Measurements from ENCODE around the gene PACSIN2.
"Not testable (repeated sequence)": the region's sequence is repeated elsewhere in the genome, so short reads cannot be mapped to it uniquely, and the experiment has no call there.

PACSIN2 gene

DNA sequence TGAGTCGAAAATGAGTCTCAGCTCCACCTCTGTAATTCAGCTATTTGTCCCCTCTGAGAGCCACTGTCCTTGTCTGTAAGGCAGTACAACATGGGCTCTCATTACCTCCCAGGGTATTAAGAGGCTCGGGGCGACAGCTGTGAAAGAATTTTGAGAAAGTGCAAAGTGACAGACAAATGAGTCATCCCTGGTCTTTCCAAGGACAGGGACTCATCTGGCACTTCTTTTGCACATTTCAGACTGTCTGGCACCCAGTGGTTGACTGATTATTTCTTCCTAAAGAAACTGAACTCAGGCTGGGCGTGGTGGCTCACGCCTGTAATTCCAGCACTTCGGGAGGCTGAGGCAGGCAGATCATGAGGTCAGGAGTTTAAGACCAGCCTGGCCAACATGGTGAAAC lies 95.8 kb downstream of the PACSIN2 start:
- TF ChIP-seq, protein P1, sequence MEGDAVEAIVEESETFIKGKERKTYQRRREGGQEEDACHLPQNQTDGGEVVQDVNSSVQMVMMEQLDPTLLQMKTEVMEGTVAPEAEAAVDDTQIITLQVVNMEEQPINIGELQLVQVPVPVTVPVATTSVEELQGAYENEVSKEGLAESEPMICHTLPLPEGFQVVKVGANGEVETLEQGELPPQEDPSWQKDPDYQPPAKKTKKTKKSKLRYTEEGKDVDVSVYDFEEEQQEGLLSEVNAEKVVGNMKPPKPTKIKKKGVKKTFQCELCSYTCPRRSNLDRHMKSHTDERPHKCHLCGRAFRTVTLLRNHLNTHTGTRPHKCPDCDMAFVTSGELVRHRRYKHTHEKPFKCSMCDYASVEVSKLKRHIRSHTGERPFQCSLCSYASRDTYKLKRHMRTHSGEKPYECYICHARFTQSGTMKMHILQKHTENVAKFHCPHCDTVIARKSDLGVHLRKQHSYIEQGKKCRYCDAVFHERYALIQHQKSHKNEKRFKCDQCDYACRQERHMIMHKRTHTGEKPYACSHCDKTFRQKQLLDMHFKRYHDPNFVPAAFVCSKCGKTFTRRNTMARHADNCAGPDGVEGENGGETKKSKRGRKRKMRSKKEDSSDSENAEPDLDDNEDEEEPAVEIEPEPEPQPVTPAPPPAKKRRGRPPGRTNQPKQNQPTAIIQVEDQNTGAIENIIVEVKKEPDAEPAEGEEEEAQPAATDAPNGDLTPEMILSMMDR (conservative IDR thresholded peaks at IDR 0.05; ENCODE audit: control insufficient read depth, insufficient read depth, low read depth, low read length): no peak
- no peak overlapping the region for H3K4me3 ChIP-seq (ENCODE audit: control insufficient read depth, low read depth, low read length)
- no peak for DNase-seq (ENCODE audit: low read depth)

DNA sequence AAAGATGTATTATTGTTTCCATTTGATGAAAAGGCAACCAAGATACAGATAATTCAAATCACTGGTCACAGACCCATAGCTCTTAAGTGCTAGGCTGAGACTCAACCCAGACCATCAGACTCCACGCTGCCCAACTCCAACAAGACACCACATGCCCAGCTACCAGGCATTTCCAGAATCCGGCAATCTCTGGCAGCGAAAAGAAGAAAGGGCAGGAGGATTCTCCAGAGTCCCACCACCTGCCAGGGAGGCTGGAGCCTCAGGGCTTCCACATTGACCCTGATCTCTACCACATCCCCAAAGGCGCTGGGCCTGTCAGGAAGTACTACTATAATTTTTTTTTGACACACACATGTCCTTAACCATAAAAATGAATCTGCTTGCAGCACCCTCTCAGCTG lies 96.4 kb downstream of the PACSIN2 start:
- H3K4me3 ChIP-seq (ENCODE audit: control insufficient read depth, low read depth, low read length): no peak overlapping the region
- DNase-seq (ENCODE audit: low read depth): no peak
- TF ChIP-seq, protein P1 (conservative IDR thresholded peaks at IDR 0.05; ENCODE audit: control insufficient read depth, insufficient read depth, low read depth, low read length): no peak

DNA sequence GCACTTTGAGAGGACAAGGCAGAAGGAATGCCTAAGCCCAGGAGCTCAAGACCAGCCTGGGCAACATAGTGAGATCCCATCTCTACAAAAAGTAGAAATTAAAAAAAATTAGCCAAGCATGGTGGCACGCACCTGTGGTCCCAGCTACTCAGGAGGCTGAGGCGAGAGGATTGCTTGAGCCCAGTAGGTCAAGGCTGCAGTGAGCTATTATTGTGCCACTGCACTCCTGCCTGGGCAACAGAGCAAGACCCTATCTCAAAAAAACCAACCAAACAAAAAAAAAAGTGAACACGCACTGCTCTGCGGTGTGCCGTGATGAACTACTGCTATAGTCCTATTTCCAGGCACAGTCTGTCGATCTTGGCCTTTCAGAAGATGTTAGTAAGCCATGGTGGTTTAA lies 97.6 kb downstream of the PACSIN2 start:
- not testable (repeated sequence) for H3K4me3 ChIP-seq (ENCODE audit: control insufficient read depth, low read depth, low read length); DNase-seq (ENCODE audit: low read depth)

DNA sequence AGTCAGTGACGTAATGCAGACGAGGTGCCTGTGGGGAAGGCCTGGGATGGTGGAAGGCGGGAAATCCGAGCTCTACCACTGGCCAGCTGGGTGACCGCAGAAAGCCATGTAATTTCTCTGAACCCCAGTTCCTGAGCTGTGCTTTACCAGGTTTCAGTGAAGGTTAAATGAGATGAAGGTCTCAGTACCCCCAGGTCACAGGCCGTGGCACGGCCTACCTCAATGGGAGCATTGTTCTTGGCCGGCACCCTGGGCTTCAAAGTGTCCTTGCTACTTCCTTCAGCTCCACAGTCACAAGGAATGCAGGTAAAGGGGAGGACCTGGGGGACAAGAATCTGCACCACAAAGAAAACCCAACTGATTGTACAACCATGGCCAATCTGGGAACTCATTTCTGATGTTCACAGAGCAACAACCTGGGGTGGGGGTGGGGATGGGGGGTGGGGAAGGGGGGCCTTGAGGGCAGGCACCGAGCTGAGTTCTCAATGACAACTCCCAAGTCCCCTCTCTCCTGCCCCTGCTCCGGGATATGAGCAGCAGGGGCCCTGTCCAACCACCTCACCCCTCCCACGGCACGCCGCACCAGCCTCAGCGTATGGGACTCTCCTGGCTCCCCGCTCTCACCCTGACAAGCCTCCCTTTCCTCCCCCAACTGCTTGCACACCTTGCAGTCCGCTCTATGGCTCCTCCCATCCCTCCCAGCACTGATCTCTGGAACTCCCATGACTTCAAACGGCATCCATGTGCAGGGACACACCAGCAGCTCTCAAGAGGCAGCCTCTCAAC lies 98.8 kb downstream of the PACSIN2 start:
- no peak for DNase-seq (ENCODE audit: low read depth)
- H3K4me3 ChIP-seq (ENCODE audit: control insufficient read depth, low read depth, low read length): no peak overlapping the region
- TF ChIP-seq, protein P1 (conservative IDR thresholded peaks at IDR 0.05; ENCODE audit: control insufficient read depth, insufficient read depth, low read depth, low read length): no peak

DNA sequence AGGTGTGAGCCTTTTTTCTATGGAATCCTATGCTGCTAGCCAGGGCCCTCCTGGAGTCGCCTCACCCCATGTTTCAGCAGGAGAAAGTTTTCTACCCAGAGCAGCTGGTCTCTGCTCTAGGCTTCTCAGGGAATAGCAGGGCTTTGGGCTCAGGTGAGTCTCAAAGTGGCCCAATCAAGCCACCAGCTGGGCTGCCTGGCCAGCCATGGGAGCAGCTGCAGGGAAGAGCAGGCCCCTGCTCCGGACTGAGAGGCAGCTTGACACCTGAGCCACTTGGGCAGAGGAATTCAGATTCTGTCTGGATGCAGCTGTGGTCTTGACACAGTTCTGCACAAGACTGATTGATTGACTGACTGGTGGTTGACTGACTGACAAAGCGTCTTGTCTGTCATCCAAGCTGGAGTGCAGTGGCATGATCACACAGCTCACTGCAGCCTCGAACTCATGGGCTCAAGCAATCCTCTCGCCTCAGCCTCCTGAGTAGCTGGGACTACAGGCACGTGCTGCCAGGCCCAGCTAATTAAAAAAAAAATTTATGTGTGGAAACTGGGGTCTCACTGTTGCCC lies 100.4 kb downstream of the PACSIN2 start:
- H3K4me3 ChIP-seq (ENCODE audit: control insufficient read depth, low read depth, low read length): no peak overlapping the region
- no peak for DNase-seq (ENCODE audit: low read depth)
- TF ChIP-seq, protein P1 (conservative IDR thresholded peaks at IDR 0.05; ENCODE audit: control insufficient read depth, insufficient read depth, low read depth, low read length): no peak

DNA sequence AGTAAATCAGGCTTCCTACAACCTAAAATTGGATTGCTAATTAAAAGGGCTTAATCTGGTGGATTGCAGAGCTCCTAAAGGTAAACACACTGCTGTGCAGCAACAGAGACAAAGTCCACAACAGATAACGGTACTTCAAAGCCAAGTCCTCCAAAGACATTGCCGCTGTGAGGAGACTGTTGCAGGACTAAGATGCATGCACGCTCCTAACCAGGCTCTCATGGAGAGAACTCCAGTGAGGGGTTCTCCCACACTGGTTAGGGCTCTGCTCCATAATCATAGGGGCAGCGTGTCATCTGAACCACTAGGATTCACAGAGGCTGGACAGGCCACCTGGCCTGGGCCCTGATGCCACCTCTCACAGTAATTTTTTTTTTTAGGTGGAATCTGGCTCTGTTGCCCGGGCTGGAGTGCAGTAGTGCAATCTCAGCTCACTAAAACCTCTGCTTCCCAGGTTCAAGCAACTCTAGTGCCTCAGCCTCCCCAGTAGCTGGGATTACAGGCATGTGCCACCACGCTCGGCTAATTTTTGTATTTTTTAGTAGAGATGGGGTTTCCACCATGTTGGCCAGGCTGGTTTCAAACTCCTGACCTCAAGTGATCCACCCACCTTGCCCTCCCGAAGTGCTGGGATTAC lies 101.0 kb downstream of the PACSIN2 start:
- TF ChIP-seq, protein P1 (conservative IDR thresholded peaks at IDR 0.05; ENCODE audit: control insufficient read depth, insufficient read depth, low read depth, low read length): no peak
- DNase-seq (ENCODE audit: low read depth): no peak
- H3K4me3 ChIP-seq (ENCODE audit: control insufficient read depth, low read depth, low read length): no peak overlapping the region

DNA sequence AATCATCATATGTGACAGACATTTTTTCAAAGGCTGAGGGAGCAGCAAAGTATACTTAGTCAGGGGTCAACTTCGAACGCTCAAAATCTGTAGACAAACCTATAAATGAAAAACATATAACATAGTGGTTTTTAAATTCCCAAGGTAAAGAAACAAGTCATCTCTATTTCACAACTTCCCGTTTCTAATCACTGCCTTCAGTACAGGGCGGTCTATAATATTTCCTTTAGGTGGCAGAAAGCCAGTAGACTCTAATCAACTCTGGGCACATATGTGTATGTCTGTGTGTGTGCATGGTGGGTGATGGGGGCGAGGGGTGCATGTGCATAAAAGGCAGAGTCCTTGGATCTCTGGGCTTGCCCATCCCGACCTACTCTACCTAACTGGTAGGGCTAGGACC lies 102.9 kb downstream of the PACSIN2 start:
- no peak overlapping the region for H3K4me3 ChIP-seq (ENCODE audit: control insufficient read depth, low read depth, low read length)
- TF ChIP-seq, protein P1 (conservative IDR thresholded peaks at IDR 0.05; ENCODE audit: control insufficient read depth, insufficient read depth, low read depth, low read length): no peak
- peak; percentile 35 for DNase-seq (ENCODE audit: low read depth)
